GM18907 (cell line): Measurements from ENCODE around the gene KRT84.
A peak's percentile ranks its signal among the peaks of the same experiment; 100 is the strongest.
"Not testable (repeated sequence)": the region's sequence is repeated elsewhere in the genome, so short reads cannot be mapped to it uniquely, and the experiment has no call there.

Source experiments
- ATAC-seq: cut with Tn5 transposase; IDR thresholded peaks from one replicate; pipeline ENCODE4 v1.9.1; 2021; ENCODE audit warnings: mild to moderate bottlenecking, moderate library complexity; ENCODE audit not compliant: unreplicated experiment

Gene KRT84

GRCh38 chr12:52347551-52348510 lies 37.6 kb downstream of the KRT84 start:
- ATAC-seq: no peak

GRCh38 chr12:52347016-52347415 lies 38.4 kb downstream of the KRT84 start:
- ATAC-seq: no peak

GRCh38 chr12:52346593-52346992 lies 38.9 kb downstream of the KRT84 start:
- ATAC-seq: peak; percentile 57

- ATAC-seq: not testable (repeated sequence)
These were observed 40.4 kb downstream of the KRT84 start for GRCh38 chr12:52345041-52345440.

- no peak for ATAC-seq
These were observed 41.3 kb downstream of the KRT84 start for GRCh38 chr12:52344111-52344510.

GRCh38 chr12:52343550-52343949 lies 41.9 kb downstream of the KRT84 start:
- ATAC-seq: no peak

- ATAC-seq: no peak
These were observed 42.5 kb downstream of the KRT84 start for GRCh38 chr12:52342781-52343490.

GRCh38 chr12:52341066-52341580 lies 44.3 kb downstream of the KRT84 start:
- no peak for ATAC-seq

GRCh38 chr12:52338241-52338960 lies 47.1 kb downstream of the KRT84 start:
- ATAC-seq: no peak

- no peak for ATAC-seq
These were observed 48.4 kb downstream of the KRT84 start for GRCh38 chr12:52337054-52337453.

GRCh38 chr12:52336641-52337040 lies 48.8 kb downstream of the KRT84 start:
- ATAC-seq: no peak

- ATAC-seq: no peak
These were observed 49.7 kb downstream of the KRT84 start for GRCh38 chr12:52335598-52336262.

- ATAC-seq: no peak
These were observed 51.3 kb downstream of the KRT84 start for GRCh38 chr12:52334185-52334584.

GRCh38 chr12:52333321-52333720 lies 52.1 kb downstream of the KRT84 start:
- no peak for ATAC-seq

GRCh38 chr12:52332381-52332780 lies 53.1 kb downstream of the KRT84 start:
- no peak for ATAC-seq

- no peak for ATAC-seq
These were observed 53.6 kb downstream of the KRT84 start for GRCh38 chr12:52331833-52332232.

GRCh38 chr12:52331039-52331438 lies 54.4 kb downstream of the KRT84 start:
- ATAC-seq: no peak

GRCh38 chr12:52327830-52328500 lies 57.5 kb downstream of the KRT84 start:
- ATAC-seq: peak; percentile 22
